H9 (cell line): Measurements from ENCODE around the gene HFE. TPM values are rescaled to one million over a fixed set of nuclear protein-coding genes. Genes with fewer than 3 reads are reported as not detected.
"Not testable (repeated sequence)": the region's sequence is repeated elsewhere in the genome, so short reads cannot be mapped to it uniquely, and the experiment has no call there.

Experiments used
- DNase-seq: peaks from one replicate; pipeline ENCODE4 v3.0.0-alpha.2; 2017
- H2AFZ ChIP-seq: one replicate; pipeline ENCODE4 v1.6.1; 2013; ENCODE audit warnings: mild to moderate bottlenecking, low read length, control low read depth, moderate library complexity
- H2AK5ac ChIP-seq: 2 replicates; pipeline ENCODE4 v1.6.1; 2013; ENCODE audit warnings: low read length, control low read depth, mixed read lengths; ENCODE audit not compliant: insufficient read length
- H2BK120ac ChIP-seq: one replicate; pipeline ENCODE4 v1.6.1; 2013; ENCODE audit warnings: low read depth, mild to moderate bottlenecking, low read length, control low read depth, inconsistent platforms; ENCODE audit not compliant: poor library complexity, severe bottlenecking
- H2BK12ac ChIP-seq: 2 replicates; pipeline ENCODE4 v1.6.1; 2013; ENCODE audit warnings: low read length, control low read depth, mixed read lengths, low read depth; ENCODE audit not compliant: insufficient read length
- H2BK15ac ChIP-seq: 2 replicates; pipeline ENCODE4 v1.6.1; 2013; ENCODE audit warnings: low read depth, low read length, control low read depth
- H2BK20ac ChIP-seq: one replicate; pipeline ENCODE4 v1.6.1; 2013; ENCODE audit warnings: low read depth, mild to moderate bottlenecking, low read length, control low read depth, inconsistent platforms; ENCODE audit not compliant: poor library complexity, severe bottlenecking
- H2BK5ac ChIP-seq: 2 replicates; pipeline ENCODE4 v1.6.1; 2013; ENCODE audit warnings: low read length, control low read depth, mixed read lengths; ENCODE audit not compliant: insufficient read length
- H3K14ac ChIP-seq: 2 replicates; pipeline ENCODE4 v1.6.1; 2013; ENCODE audit warnings: low read length, control low read depth; ENCODE audit not compliant: insufficient read depth
- H3K18ac ChIP-seq: 2 replicates; pipeline ENCODE4 v1.6.1; 2013; ENCODE audit warnings: low read depth, mild to moderate bottlenecking, mixed read lengths, low read length, control low read depth; ENCODE audit not compliant: insufficient read length
- H3K23ac ChIP-seq: 2 replicates; pipeline ENCODE4 v1.6.1; 2013; ENCODE audit warnings: low read length, control low read depth, mixed read lengths, low read depth; ENCODE audit not compliant: insufficient read length
- H3K23me2 ChIP-seq: 2 replicates; pipeline ENCODE4 v1.6.1; 2013; ENCODE audit warnings: low read depth, mild to moderate bottlenecking, mixed read lengths, low read length, control low read depth; ENCODE audit not compliant: insufficient read length, poor library complexity, severe bottlenecking
- H3K27ac ChIP-seq: 2 replicates; pipeline ENCODE4 v1.5.1; 2013; ENCODE audit warnings: low read length, control low read depth, mixed read lengths, low read depth; ENCODE audit not compliant: insufficient read length
- H3K27me3 ChIP-seq: 2 replicates; pipeline ENCODE4 v1.6.1; 2013; ENCODE audit warnings: low read length, control low read depth, inconsistent platforms; ENCODE audit not compliant: insufficient read depth
- H3K4ac ChIP-seq: 2 replicates; pipeline ENCODE4 v1.6.1; 2013; ENCODE audit warnings: low read depth, mild to moderate bottlenecking, control low read depth, inconsistent platforms, low read length, moderate library complexity
- H3K4me1 ChIP-seq: 2 replicates; pipeline ENCODE4 v1.6.1; 2013; ENCODE audit warnings: low read length, control low read depth, inconsistent platforms; ENCODE audit not compliant: insufficient read depth
- H3K4me2 ChIP-seq: 2 replicates; pipeline ENCODE4 v1.6.1; 2013; ENCODE audit warnings: low read length, control low read depth, mixed read lengths; ENCODE audit not compliant: insufficient read length, insufficient read depth
- H3K56ac ChIP-seq: 2 replicates; pipeline ENCODE4 v1.6.1; 2013; ENCODE audit warnings: low read depth, mild to moderate bottlenecking, mixed read lengths, low read length, control low read depth; ENCODE audit not compliant: insufficient read length
- H3K79me1 ChIP-seq: 2 replicates; pipeline ENCODE4 v1.6.1; 2013; ENCODE audit warnings: low read depth, mild to moderate bottlenecking, moderate library complexity, low read length, control low read depth, inconsistent platforms; ENCODE audit not compliant: insufficient read depth, poor library complexity, severe bottlenecking
- H3K79me2 ChIP-seq: 2 replicates; pipeline ENCODE4 v1.6.1; 2013; ENCODE audit warnings: low read length, control low read depth, inconsistent platforms; ENCODE audit not compliant: insufficient read depth
- H3K9ac ChIP-seq: 2 replicates; pipeline ENCODE4 v1.6.1; 2013; ENCODE audit warnings: low read length, control low read depth, mixed read lengths; ENCODE audit not compliant: insufficient read length; ENCODE audit errors: extremely low read depth
- H3K9me3 ChIP-seq: one replicate; pipeline ENCODE4 v1.6.1; 2013; ENCODE audit warnings: low read depth, low read length, inconsistent platforms; ENCODE audit not compliant: control insufficient read depth
- H3T11ph ChIP-seq: one replicate; pipeline ENCODE4 v1.6.1; 2013; ENCODE audit warnings: mild to moderate bottlenecking, low read length, control low read depth, inconsistent platforms
- H4K20me1 ChIP-seq: one replicate; pipeline ENCODE4 v1.6.1; 2013; ENCODE audit not compliant: control insufficient read depth, insufficient read length, insufficient read depth
- H4K5ac ChIP-seq: 2 replicates; pipeline ENCODE4 v1.6.1; 2013; ENCODE audit warnings: low read depth, mild to moderate bottlenecking, mixed read lengths, low read length, control low read depth; ENCODE audit not compliant: insufficient read length
- H4K8ac ChIP-seq: replicated peaks from 2 replicates; pipeline ENCODE4 v1.6.1; 2013; ENCODE audit warnings: low read length, control low read depth, mixed read lengths, low read depth; ENCODE audit not compliant: insufficient read length
- H4K91ac ChIP-seq: 2 replicates; pipeline ENCODE4 v1.6.1; 2013; ENCODE audit warnings: low read depth, mild to moderate bottlenecking, moderate library complexity, mixed read lengths, low read length, control low read depth; ENCODE audit not compliant: insufficient read length
- H3K27ac Mint-ChIP-seq, 3 experiments: 2 replicates in 2 of 3; 3 replicates in 1 of 3; pipeline ENCODE4 v1.8.0; 2020 to 2021; ENCODE audit warnings: mixed read lengths in 3 of 3, mild to moderate bottlenecking in 1 of 3, moderate library complexity in 1 of 3
- H3K27me3 Mint-ChIP-seq: 2 replicates; pipeline ENCODE4 v1.8.0; 2021; ENCODE audit warnings: low read depth, mild to moderate bottlenecking, moderate library complexity, mixed read lengths
- H3K36me3 Mint-ChIP-seq, 3 experiments: 2 replicates in 2 of 3; 3 replicates in 1 of 3; pipeline ENCODE4 v1.8.0; 2020 to 2021; ENCODE audit warnings: low read depth in 3 of 3, mixed read lengths in 3 of 3; ENCODE audit not compliant: insufficient read depth in 1 of 3
- H3K4me1 Mint-ChIP-seq, 2 experiments: 2 replicates each; pipeline ENCODE4 v1.8.0; 2020; ENCODE audit warnings: mixed read lengths in 2 of 2
- H3K4me3 Mint-ChIP-seq, 2 experiments: 2 replicates in 1 of 2; 3 replicates in 1 of 2; pipeline ENCODE4 v1.8.0; 2020 to 2021; ENCODE audit warnings: mild to moderate bottlenecking in 2 of 2, mixed read lengths in 2 of 2, moderate library complexity in 1 of 2
- H3K9me3 Mint-ChIP-seq, 2 experiments: 2 replicates in 1 of 2; 3 replicates in 1 of 2; pipeline ENCODE4 v1.8.0; 2020; ENCODE audit warnings: mild to moderate bottlenecking in 2 of 2, mixed read lengths in 2 of 2, moderate library complexity in 1 of 2
- CTCF ChIP-seq: fragments of 200-600 bp; sonication (generic); conservative IDR thresholded peaks from 3 replicates; pipeline ENCODE4 v1.8.0; 2021; ENCODE audit warnings: antibody characterized with exemption, mild to moderate bottlenecking
- WGBS: extraction: QIAGEN DNeasy Blood & Tissue Kit; methylation state at CpG from one replicate; pipeline ENCODE4 v1.1.7; 2013; ENCODE audit warnings: missing lambda C conversion rate, low lambda C conversion rate, mixed read lengths; ENCODE audit not compliant: insufficient read length; ENCODE audit errors: extremely low coverage; 5-methylcytosine and 5-hydroxymethylcytosine counted together
- total RNA-seq: library from RNA; stranded (reverse); gene quantifications from 2 replicates; pipeline ENCODE4 v1.2.1, GENCODE V29; 2021

Gene HFE
- total RNA-seq, 1 experiment from 2014 or later: 0.98 TPM

GRCh38 chr6:26045928-26046368 is 41.3 kb upstream of the HFE start:
- H3K4me1 Mint-ChIP-seq: peaks cover 28 to 31% of the 10 kb centered on the region in 2 experiments
- no peak overlapping the region for H3K56ac ChIP-seq
- H3K36me3 Mint-ChIP-seq: peaks cover 0 to 8% (median 2%) of the 10 kb centered on the region in 3 experiments; a peak in 2 of 7 replicates
- H2BK20ac ChIP-seq: no peak overlapping the region
- no peak overlapping the region for H4K8ac ChIP-seq
- no peak overlapping the region for H3K4ac ChIP-seq
- peak overlapping the region in 1 of 3 experiments; percentile 95; a peak in 2 of 7 replicates for H3K27ac Mint-ChIP-seq
- no peak for DNase-seq
- H3K9ac ChIP-seq: peak overlapping the region; percentile 23
- no CpG with 5 or more reads among the region's 5 CpGs for WGBS
- no peak overlapping the region for H3K27ac ChIP-seq
- H3K9me3 ChIP-seq: no peaks in the 10 kb centered on the region
- H3K14ac ChIP-seq: peak overlapping the region; percentile 87; the same call in 1 of the 2 replicates
- H3K27me3 ChIP-seq: no peaks in the 10 kb centered on the region
- TF ChIP-seq CTCF: no peak
- H2BK5ac ChIP-seq: no peak overlapping the region
- no peak overlapping the region for H2BK120ac ChIP-seq
- H3K9me3 Mint-ChIP-seq: peaks cover 0 to 2% of the 10 kb centered on the region in 2 experiments; a peak in 2 of 5 replicates
- H2BK15ac ChIP-seq: no peak overlapping the region
- no peaks in the 10 kb centered on the region for H3K79me1 ChIP-seq
- no peak overlapping the region for H3T11ph ChIP-seq
- H4K20me1 ChIP-seq: no peaks in the 10 kb centered on the region
- no peaks in the 10 kb centered on the region for H3K79me2 ChIP-seq
- no peak overlapping the region for H2BK12ac ChIP-seq
- no peak overlapping the region for H4K91ac ChIP-seq
- peaks cover 8% of the 10 kb centered on the region for H3K23me2 ChIP-seq
- H4K5ac ChIP-seq: no peak overlapping the region
- H3K4me2 ChIP-seq: peak overlapping the region; percentile 0
- peak overlapping the region; percentile 85 for H3K18ac ChIP-seq
- no peaks in the 10 kb centered on the region; the same call in 1 of the 2 replicates for H3K4me1 ChIP-seq
- no peaks in the 10 kb centered on the region for H3K27me3 Mint-ChIP-seq
- no peak overlapping the region for H3K23ac ChIP-seq
- no peak overlapping the region for H3K4me3 Mint-ChIP-seq
- no peak overlapping the region for H2AFZ ChIP-seq
- no peak overlapping the region for H2AK5ac ChIP-seq

- not testable (repeated sequence) for H2BK5ac ChIP-seq, H4K5ac ChIP-seq, H3K56ac ChIP-seq, H2BK15ac ChIP-seq, H3K18ac ChIP-seq, H2BK12ac ChIP-seq, H3K23ac ChIP-seq, H3K9ac ChIP-seq, H3K4me3 Mint-ChIP-seq, H3K27me3 Mint-ChIP-seq, H3K9me3 ChIP-seq, H3K4ac ChIP-seq, H3K36me3 Mint-ChIP-seq, H2AK5ac ChIP-seq, H3K79me2 ChIP-seq, H3K23me2 ChIP-seq, H3K79me1 ChIP-seq, H4K8ac ChIP-seq, H4K20me1 ChIP-seq, H2AFZ ChIP-seq, H3T11ph ChIP-seq, H3K27ac ChIP-seq, H3K4me2 ChIP-seq, DNase-seq, H3K4me1 ChIP-seq, H3K14ac ChIP-seq, H2BK120ac ChIP-seq, H3K27me3 ChIP-seq, H4K91ac ChIP-seq, H2BK20ac ChIP-seq, H3K9me3 Mint-ChIP-seq
- H3K27ac Mint-ChIP-seq: peak overlapping the region in 1 of 3 experiments; percentile 83; a peak in 2 of 7 replicates
- peaks cover 33 to 34% of the 10 kb centered on the region in 2 experiments for H3K4me1 Mint-ChIP-seq
- 100% methylated on average over 1 of the region's 18 CpGs for WGBS
Observed at GRCh38 chr6:26047329-26047728, 39.9 kb upstream of the HFE start.
